K562 (cell line): ENCODE data around the gene SLC31A2.

Source experiments
- MXI1 ChIP-seq: IDR thresholded peaks from 2 replicates; pipeline ENCODE4 v1.6.1; 2011; ENCODE audit warnings: low read depth, mild to moderate bottlenecking, improper control_type of control experiment, low read length
- NR2C2 ChIP-seq, 2 experiments: fragments of 200-800 bp in 1 of 2; sonication (Bioruptor generic) in 1 of 2; sonication (generic) in 1 of 2; formaldehyde crosslinking in 1 of 2; IDR thresholded peaks; 2 replicates each; pipeline versions ENCODE4 v1.6.1 to v1.8.0; 2016 to 2022; ENCODE audit warnings: mild to moderate bottlenecking in 1 of 2, missing compliant biosample characterization in 1 of 2, missing genetic modification characterization in 1 of 2, missing genetic modification reagents in 1 of 2
- RBM22 ChIP-seq: fragments of 200-400 bp; formaldehyde crosslinking; IDR thresholded peaks from 2 replicates; pipeline ENCODE4 v1.6.1; 2018; ENCODE audit warnings: low read length, low read depth; ENCODE audit not compliant: poor library complexity, severe bottlenecking
- TCF7 ChIP-seq: sonication (generic); IDR thresholded peaks from 2 replicates; pipeline ENCODE4 v1.6.1; 2016; ENCODE audit warnings: antibody characterized with exemption, borderline replicate concordance
- ZFP30 ChIP-seq: fragments of 250-450 bp; sonication (Bioruptor Pico); IDR thresholded peaks from 2 replicates; pipeline ENCODE4 v1.8.0; 2022; ENCODE audit warnings: moderate library complexity, mild to moderate bottlenecking, inconsistent platforms, borderline replicate concordance

GRCh38 chr9:113148781-113149510 lies 1.9 kb upstream of the SLC31A2 start:
- TF ChIP-seq ZFP30 = no peak
- TF ChIP-seq TCF7 = no peak
- TF ChIP-seq RBM22 = no peak
- no peak for TF ChIP-seq NR2C2 (CRISPR knock-in tag; IDR thresholded peaks at IDR 0.05)
- TF ChIP-seq NR2C2 (tag; IDR thresholded peaks at IDR 0.05) = no peak
- TF ChIP-seq MXI1 = no peak
